Sigmoid colon (tissue), 4 donors: ENCODE results near the gene NDUFB6.

Experiments used
- EP300 ChIP-seq, 4 donors: sonication (generic); formaldehyde crosslinking; IDR thresholded peaks; one replicate each; pipeline ENCODE4 v1.6.1; 2017; ENCODE audit warnings: antibody characterized with exemption in 4 of 4
- POLR2A ChIP-seq, 2 donors: fragments of 450-650 bp; IDR thresholded peaks; one replicate each; pipeline ENCODE4 v1.6.1; 2016; ENCODE audit warnings: antibody characterized with exemption in 2 of 2, mild to moderate bottlenecking in 2 of 2, moderate library complexity in 2 of 2
- TF ChIP-seq, protein P1 (sequence below), 4 experiments: fragments of 450-650 bp in 3 of 4; fragments of 200-600 bp in 1 of 4; IDR thresholded peaks; one replicate each; pipeline ENCODE4 v1.5.1; 2016 to 2019; ENCODE audit warnings: antibody characterized with exemption in 4 of 4, mild to moderate bottlenecking in 3 of 4, moderate library complexity in 2 of 4

DNA sequence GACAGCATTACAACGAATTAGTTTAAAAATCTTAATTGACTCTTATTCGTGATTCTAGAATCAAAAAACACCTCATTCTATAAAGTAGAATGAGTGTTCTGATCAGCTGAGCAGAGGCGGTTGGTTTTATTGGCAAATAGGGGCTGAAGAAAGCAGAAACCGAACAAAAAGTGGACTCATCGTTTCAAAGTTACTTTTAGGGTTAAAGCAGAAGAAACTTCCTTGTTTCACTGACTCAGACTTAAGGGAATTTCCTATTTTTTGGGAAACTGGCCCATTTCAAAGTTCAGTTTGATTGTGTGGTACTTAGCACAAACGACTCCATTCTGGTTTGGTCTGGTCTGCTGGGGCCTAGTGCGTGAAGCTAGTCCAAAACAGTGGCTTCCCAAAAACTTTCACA is 862 bp upstream of the NDUFB6 start:
- TF ChIP-seq, protein P1, sequence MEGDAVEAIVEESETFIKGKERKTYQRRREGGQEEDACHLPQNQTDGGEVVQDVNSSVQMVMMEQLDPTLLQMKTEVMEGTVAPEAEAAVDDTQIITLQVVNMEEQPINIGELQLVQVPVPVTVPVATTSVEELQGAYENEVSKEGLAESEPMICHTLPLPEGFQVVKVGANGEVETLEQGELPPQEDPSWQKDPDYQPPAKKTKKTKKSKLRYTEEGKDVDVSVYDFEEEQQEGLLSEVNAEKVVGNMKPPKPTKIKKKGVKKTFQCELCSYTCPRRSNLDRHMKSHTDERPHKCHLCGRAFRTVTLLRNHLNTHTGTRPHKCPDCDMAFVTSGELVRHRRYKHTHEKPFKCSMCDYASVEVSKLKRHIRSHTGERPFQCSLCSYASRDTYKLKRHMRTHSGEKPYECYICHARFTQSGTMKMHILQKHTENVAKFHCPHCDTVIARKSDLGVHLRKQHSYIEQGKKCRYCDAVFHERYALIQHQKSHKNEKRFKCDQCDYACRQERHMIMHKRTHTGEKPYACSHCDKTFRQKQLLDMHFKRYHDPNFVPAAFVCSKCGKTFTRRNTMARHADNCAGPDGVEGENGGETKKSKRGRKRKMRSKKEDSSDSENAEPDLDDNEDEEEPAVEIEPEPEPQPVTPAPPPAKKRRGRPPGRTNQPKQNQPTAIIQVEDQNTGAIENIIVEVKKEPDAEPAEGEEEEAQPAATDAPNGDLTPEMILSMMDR (IDR thresholded peaks at IDR 0.05): no peak
- TF ChIP-seq POLR2A (IDR thresholded peaks at IDR 0.05) (no peak), EP300 (IDR thresholded peaks at IDR 0.05) (no peak)
